ENCODE measurements around the gene USHBP1. TPM values are rescaled to one million over a fixed set of nuclear protein-coding genes. Genes with fewer than 3 reads are reported as not detected.

The USHBP1 gene
- total RNA-seq, 1 experiment from 2014 or later: 6.4 TPM

DNA sequence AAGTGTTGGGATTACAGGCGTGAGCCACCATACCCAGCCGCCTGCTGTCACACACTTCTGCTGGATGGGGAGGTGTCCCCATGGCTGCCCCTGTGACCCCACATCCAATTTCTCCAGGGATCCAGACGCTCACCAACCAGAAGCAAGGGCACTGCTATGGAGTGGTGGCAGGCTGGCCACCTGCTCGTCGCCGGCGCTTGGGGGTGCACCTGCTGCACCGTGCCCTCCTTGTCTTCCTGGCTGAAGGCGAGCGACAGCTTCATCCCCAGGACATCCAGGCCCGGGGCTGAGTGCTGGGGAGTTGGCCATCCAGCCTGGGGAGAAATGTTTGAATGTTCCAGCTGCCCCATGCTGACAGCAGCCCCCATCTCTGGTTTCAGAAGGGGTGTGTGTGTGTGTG lies 21.7 kb upstream of the USHBP1 start:
- no peak overlapping the region for H3K27ac ChIP-seq (ENCODE audit: insufficient read length, low read depth, low read length)
- no peak overlapping the region for H2BK120ac ChIP-seq (ENCODE audit: low read depth, low read length, poor library complexity, severe bottlenecking)
- Mint-ChIP-seq H3K9me3 (no peaks in the 10 kb centered on the region; a peak in 1 of 5 replicates), H3K27me3 (ENCODE audit: low read depth) (peaks cover 7% of the 10 kb centered on the region), H3K4me3 (no peak overlapping the region), H3K27ac (no peak overlapping the region), H3K36me3 (ENCODE audit: insufficient read depth in 1 of 3, low read depth in 3 of 3) (peaks cover 18 to 24% (median 24%) of the 10 kb centered on the region in 3 experiments), H3K4me1 (peaks cover 7 to 14% of the 10 kb centered on the region in 2 experiments; a peak in 3 of 4 replicates)
- H3K18ac ChIP-seq (ENCODE audit: insufficient read length, low read depth, low read length): no peak overlapping the region
- no peaks in the 10 kb centered on the region for H3K4me1 ChIP-seq (ENCODE audit: insufficient read depth, low read length)
- H2AK5ac ChIP-seq (ENCODE audit: insufficient read length, low read length): no peak overlapping the region
- H3K4ac ChIP-seq (ENCODE audit: low read depth, low read length): no peak overlapping the region
- H4K8ac ChIP-seq (replicated peaks; ENCODE audit: insufficient read length, low read depth, low read length): no peak overlapping the region
- H4K20me1 ChIP-seq (ENCODE audit: control insufficient read depth, insufficient read depth, insufficient read length): peaks cover 4% of the 10 kb centered on the region
- no peaks in the 10 kb centered on the region; the same call in 1 of the 2 replicates for H3K27me3 ChIP-seq (ENCODE audit: insufficient read depth, low read length)
- no peak overlapping the region for H2BK12ac ChIP-seq (ENCODE audit: insufficient read length, low read depth, low read length)
- WGBS (ENCODE audit: extremely low coverage, insufficient read length, low lambda C conversion rate): no CpG with 5 or more reads among the region's 11 CpGs
- H3K9me3 ChIP-seq (ENCODE audit: control insufficient read depth, low read depth, low read length): no peaks in the 10 kb centered on the region
- no peak overlapping the region for H4K5ac ChIP-seq (ENCODE audit: insufficient read length, low read depth, low read length)
- no peak overlapping the region for H2AFZ ChIP-seq (ENCODE audit: low read length)
- no peak overlapping the region for H3T11ph ChIP-seq (ENCODE audit: low read length)
- H3K23ac ChIP-seq (ENCODE audit: insufficient read length, low read depth, low read length): no peak overlapping the region
- no peak overlapping the region for H4K91ac ChIP-seq (ENCODE audit: insufficient read length, low read depth, low read length)
- H2BK5ac ChIP-seq (ENCODE audit: insufficient read length, low read length): no peak overlapping the region
- no peaks in the 10 kb centered on the region for H3K79me2 ChIP-seq (ENCODE audit: insufficient read depth, low read length)
- no peaks in the 10 kb centered on the region for H3K79me1 ChIP-seq (ENCODE audit: insufficient read depth, low read depth, low read length, poor library complexity, severe bottlenecking)
- no peak overlapping the region for H3K14ac ChIP-seq (ENCODE audit: insufficient read depth, low read length)
- no peak overlapping the region for H3K56ac ChIP-seq (ENCODE audit: insufficient read length, low read depth, low read length)
- no peak for DNase-seq
- H2BK15ac ChIP-seq (ENCODE audit: low read depth, low read length): no peak overlapping the region
- H3K4me2 ChIP-seq (ENCODE audit: insufficient read depth, insufficient read length, low read length): no peak overlapping the region
- TF ChIP-seq CTCF (conservative IDR thresholded peaks at IDR 0.05): no peak
- H3K9ac ChIP-seq (ENCODE audit: extremely low read depth, insufficient read length, low read length): no peak overlapping the region
- peaks cover 5% of the 10 kb centered on the region for H3K23me2 ChIP-seq (ENCODE audit: insufficient read length, low read depth, low read length, poor library complexity, severe bottlenecking)
- no peak overlapping the region for H2BK20ac ChIP-seq (ENCODE audit: low read depth, low read length, poor library complexity, severe bottlenecking)

All from H9 (cell line).